Tibial nerve (tissue), 4 donors: ENCODE data around the gene HGF. TPM values are rescaled to one million over a fixed set of nuclear protein-coding genes. Genes with fewer than 3 reads are reported as not detected.

Source experiments
- DNase-seq, 2 donors: peaks; one replicate each; pipeline ENCODE4 v3.0.0-alpha.2; 2019; ENCODE audit warnings: low spot score in 2 of 2
- H3K27ac ChIP-seq, 4 donors: fragments of 200-600 bp; sonication (generic) in 3 of 4; one replicate each; pipeline ENCODE4 v1.5.1; 2017 to 2019; ENCODE audit warnings: mild to moderate bottlenecking in 1 of 4
- H3K27me3 ChIP-seq, 2 donors: fragments of 200-600 bp; sonication (generic) in 1 of 2; one replicate each; pipeline versions ENCODE4 v1.5.1 to v1.6.0; 2017 to 2019
- H3K36me3 ChIP-seq, 3 donors: fragments of 200-600 bp; sonication (generic); one replicate each; pipeline ENCODE4 v1.5.1; 2018 to 2019
- H3K4me1 ChIP-seq, 4 donors: fragments of 200-600 bp; sonication (generic) in 3 of 4; one replicate each; pipeline ENCODE4 v1.5.1; 2017 to 2019
- H3K4me3 ChIP-seq, 4 donors: fragments of 200-600 bp; sonication (generic) in 3 of 4; one replicate each; pipeline ENCODE4 v1.5.1; 2017 to 2019; ENCODE audit warnings: mild to moderate bottlenecking in 1 of 4, moderate library complexity in 1 of 4
- H3K9me3 ChIP-seq, 4 donors: fragments of 200-600 bp; sonication (generic) in 3 of 4; one replicate each; pipeline ENCODE4 v1.5.1; 2017 to 2019
- EP300 ChIP-seq, 2 donors: sonication (generic); formaldehyde crosslinking; IDR thresholded peaks; one replicate each; pipeline ENCODE4 v1.6.1; 2017; ENCODE audit warnings: antibody characterized with exemption in 2 of 2, mild to moderate bottlenecking in 1 of 2
- POLR2A ChIP-seq, 2 donors: fragments of 450-650 bp; IDR thresholded peaks; one replicate each; pipeline ENCODE4 v1.6.1; 2017; ENCODE audit warnings: antibody characterized with exemption in 2 of 2, mild to moderate bottlenecking in 2 of 2, moderate library complexity in 2 of 2
- WGBS, 2 donors: methylation state at CpG; one replicate each; pipeline ENCODE4 v1.1.5; 2018; 5-methylcytosine and 5-hydroxymethylcytosine counted together
- total RNA-seq, 4 donors: library from RNA; depleted of rRNA; stranded (reverse); fragments of >200 nt; gene quantifications; one replicate each; pipeline ENCODE4 v1.1.0, GENCODE V29; 2016
- TF ChIP-seq, protein P1 (sequence below), 5 experiments: fragments of 200-600 bp in 3 of 5; fragments of 450-650 bp in 2 of 5; sonication (generic) in 3 of 5; IDR thresholded peaks; one replicate each; pipeline ENCODE4 v1.5.1; 2016 to 2019; ENCODE audit warnings: antibody characterized with exemption in 5 of 5, mild to moderate bottlenecking in 3 of 5, moderate library complexity in 2 of 5

HGF gene
- total RNA-seq, 4 donors from 2014 or later = 3.3 to 14.9 (median 5.7) TPM

DNA sequence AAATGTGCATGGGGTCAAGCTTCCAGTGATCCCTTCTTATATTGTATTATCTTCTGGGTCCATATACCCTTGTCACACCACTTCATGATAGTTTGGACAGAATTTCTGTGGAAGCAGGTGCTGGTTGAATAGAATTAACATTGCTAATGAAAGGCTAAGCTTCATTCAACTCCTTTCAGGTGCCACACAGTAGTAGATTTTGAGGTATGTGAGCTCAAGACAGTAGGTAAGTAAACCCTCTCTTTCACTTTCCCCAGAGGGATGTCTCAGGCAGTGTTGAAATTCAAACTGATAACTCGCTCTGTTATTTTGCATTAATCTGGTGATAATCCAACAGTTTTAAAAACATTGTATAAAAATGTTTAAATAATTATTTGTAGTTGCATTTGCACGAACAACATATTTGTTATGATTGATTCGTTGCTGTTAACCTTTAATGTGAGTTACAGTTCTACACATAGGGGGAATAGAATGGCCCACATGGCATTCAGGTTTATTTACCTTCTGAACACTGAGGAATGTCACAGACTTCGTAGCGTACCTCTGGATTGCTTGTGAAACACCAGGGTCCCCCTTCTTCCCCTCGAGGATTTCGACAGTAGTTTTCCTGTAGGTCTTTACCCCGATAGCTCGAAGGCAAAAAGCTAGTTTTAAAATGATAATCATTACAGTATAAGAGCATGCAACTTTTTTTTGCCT is 18.1 kb downstream of the HGF start:
- Histone ChIP-seq H3K27ac (no peak overlapping the region), H3K4me3 (no peak overlapping the region), H3K4me1 (no peaks in the 10 kb centered on the region), H3K27me3 (no peaks in the 10 kb centered on the region), H3K36me3 (peaks cover 0 to 15% (median 0%) of the 10 kb centered on the region in 3 donors), H3K9me3 (no peaks in the 10 kb centered on the region)
- DNase-seq = no peak
- 80 to 85% methylated on average over 9 of the region's 9 CpGs for WGBS, 2 donors
- no peak for TF ChIP-seq EP300 (IDR thresholded peaks at IDR 0.05)
- no peak for TF ChIP-seq POLR2A (IDR thresholded peaks at IDR 0.05)
- TF ChIP-seq, protein P1, sequence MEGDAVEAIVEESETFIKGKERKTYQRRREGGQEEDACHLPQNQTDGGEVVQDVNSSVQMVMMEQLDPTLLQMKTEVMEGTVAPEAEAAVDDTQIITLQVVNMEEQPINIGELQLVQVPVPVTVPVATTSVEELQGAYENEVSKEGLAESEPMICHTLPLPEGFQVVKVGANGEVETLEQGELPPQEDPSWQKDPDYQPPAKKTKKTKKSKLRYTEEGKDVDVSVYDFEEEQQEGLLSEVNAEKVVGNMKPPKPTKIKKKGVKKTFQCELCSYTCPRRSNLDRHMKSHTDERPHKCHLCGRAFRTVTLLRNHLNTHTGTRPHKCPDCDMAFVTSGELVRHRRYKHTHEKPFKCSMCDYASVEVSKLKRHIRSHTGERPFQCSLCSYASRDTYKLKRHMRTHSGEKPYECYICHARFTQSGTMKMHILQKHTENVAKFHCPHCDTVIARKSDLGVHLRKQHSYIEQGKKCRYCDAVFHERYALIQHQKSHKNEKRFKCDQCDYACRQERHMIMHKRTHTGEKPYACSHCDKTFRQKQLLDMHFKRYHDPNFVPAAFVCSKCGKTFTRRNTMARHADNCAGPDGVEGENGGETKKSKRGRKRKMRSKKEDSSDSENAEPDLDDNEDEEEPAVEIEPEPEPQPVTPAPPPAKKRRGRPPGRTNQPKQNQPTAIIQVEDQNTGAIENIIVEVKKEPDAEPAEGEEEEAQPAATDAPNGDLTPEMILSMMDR (IDR thresholded peaks at IDR 0.05) = no peak

DNA sequence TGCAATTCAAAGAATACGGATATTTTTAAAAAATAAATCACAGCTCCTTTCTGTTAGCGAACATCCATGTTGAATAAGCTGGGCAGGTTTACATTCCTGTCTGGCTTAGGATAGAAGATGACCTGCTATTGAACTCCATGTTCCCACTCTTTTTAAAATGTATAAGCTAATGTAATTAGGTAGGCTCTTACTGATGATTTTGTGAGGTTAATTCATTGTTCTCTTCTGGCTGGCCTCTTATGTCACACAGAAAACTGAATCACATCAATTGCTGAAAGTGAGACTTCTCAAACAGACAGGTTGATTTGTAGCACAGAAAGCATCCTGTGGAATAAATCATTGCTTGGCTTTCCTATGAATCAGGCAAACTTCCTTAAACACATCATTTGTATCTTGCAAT is 24.2 kb downstream of the HGF start:
- no peak overlapping the region for H3K27ac ChIP-seq
- no peaks in the 10 kb centered on the region for H3K4me1 ChIP-seq
- no peak for DNase-seq
- H3K9me3 ChIP-seq = no peaks in the 10 kb centered on the region
- WGBS, 2 donors = 93 to 95% methylated on average over 2 of the region's 2 CpGs
- H3K36me3 ChIP-seq = peaks cover 0 to 1% (median 0%) of the 10 kb centered on the region in 3 donors
- TF ChIP-seq EP300 (IDR thresholded peaks at IDR 0.05) = no peak
- TF ChIP-seq, protein P1 (IDR thresholded peaks at IDR 0.05) = no peak
- no peak for TF ChIP-seq POLR2A (IDR thresholded peaks at IDR 0.05)
- H3K27me3 ChIP-seq = no peaks in the 10 kb centered on the region
- no peak overlapping the region for H3K4me3 ChIP-seq

DNA sequence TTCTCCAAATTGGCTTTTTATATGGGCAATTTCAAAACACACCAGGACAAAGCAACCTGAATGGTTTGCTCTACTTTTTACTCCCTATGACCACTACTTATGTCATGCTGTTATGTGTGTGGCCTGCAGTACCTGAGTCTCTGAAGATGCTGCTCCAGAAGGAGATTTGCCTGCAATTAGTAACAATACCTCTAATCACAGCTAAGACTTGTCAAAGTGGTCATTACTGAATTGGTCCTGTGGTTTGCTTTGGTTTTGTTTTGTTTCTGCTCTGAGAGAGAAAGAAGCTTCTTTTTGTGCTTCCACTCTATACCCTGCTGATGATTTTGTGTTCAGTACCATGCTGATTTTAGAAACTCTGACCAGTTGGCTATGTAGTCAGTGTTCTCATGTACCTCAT is 25.5 kb downstream of the HGF start:
- TF ChIP-seq POLR2A (IDR thresholded peaks at IDR 0.05) = no peak
- TF ChIP-seq, protein P1 (IDR thresholded peaks at IDR 0.05) = no peak
- TF ChIP-seq EP300 (IDR thresholded peaks at IDR 0.05) = no peak
- no peaks in the 10 kb centered on the region for H3K27me3 ChIP-seq

DNA sequence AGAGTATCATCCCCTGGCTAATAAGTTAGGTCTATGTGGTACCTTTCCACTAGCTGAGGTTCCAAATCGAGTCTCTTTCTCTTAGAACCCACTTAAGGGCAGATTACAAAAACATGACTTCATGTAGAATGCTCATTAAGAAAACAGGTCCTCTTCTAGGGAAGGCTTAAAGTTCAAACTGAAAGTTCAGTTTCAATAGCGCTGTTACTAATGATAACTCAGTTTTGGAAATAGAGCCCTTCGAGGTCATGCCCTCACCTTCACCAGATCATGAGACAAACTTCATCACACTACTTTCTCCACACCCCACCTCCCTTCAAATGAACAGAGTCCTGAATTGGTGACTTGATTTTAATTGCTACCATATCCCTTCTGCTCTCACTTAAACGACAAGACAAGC is 26.2 kb downstream of the HGF start:
- H3K9me3 ChIP-seq = no peaks in the 10 kb centered on the region
- no peak for DNase-seq
- no peak overlapping the region for H3K27ac ChIP-seq
- 69 to 74% methylated on average over 4 of the region's 4 CpGs for WGBS, 2 donors
- H3K36me3 ChIP-seq = peaks cover 0 to 6% (median 0%) of the 10 kb centered on the region in 3 donors
- no peak for TF ChIP-seq POLR2A (IDR thresholded peaks at IDR 0.05)
- TF ChIP-seq, protein P1 (IDR thresholded peaks at IDR 0.05) = no peak
- TF ChIP-seq EP300 (IDR thresholded peaks at IDR 0.05) = no peak
- H3K4me1 ChIP-seq = no peaks in the 10 kb centered on the region
- no peaks in the 10 kb centered on the region for H3K27me3 ChIP-seq
- no peak overlapping the region for H3K4me3 ChIP-seq

More for the DNA sequence above, 25.5 kb downstream of the HGF start:
- H3K4me3 ChIP-seq = no peak overlapping the region
- H3K36me3 ChIP-seq = peaks cover 0 to 6% (median 0%) of the 10 kb centered on the region in 3 donors
- no peaks in the 10 kb centered on the region for H3K9me3 ChIP-seq
- no peaks in the 10 kb centered on the region for H3K4me1 ChIP-seq
- H3K27ac ChIP-seq = no peak overlapping the region
- DNase-seq = no peak

DNA sequence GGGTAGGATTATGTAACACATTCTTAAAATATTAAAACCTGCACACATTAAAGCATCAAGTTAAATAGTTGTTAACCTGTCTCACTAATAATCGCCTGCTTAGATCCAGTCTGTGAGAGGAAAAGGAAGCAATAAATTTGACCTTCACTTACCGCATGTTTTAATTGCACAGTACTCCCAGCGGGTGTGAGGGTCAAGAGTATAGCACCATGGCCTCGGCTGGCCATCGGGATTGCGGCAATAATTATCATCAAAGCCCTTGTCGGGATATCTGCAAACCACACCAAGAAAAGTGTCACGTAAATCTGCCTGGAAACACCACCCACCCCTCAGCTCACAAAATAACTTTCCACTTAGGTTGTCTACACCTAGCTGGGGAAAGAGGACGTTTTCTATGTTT is 26.6 kb downstream of the HGF start:
- Histone ChIP-seq H3K36me3 (peaks cover 0 to 6% (median 0%) of the 10 kb centered on the region in 3 donors), H3K27ac (no peak overlapping the region), H3K4me1 (no peaks in the 10 kb centered on the region), H3K4me3 (no peak overlapping the region), H3K27me3 (no peaks in the 10 kb centered on the region), H3K9me3 (no peaks in the 10 kb centered on the region)
- TF ChIP-seq POLR2A (IDR thresholded peaks at IDR 0.05) (no peak), EP300 (IDR thresholded peaks at IDR 0.05) (no peak)
- TF ChIP-seq, protein P1 (IDR thresholded peaks at IDR 0.05) = no peak
- no peak for DNase-seq
- WGBS, 2 donors = 65% methylated on average over 9 of the region's 9 CpGs
